HG03159 (cell line): ENCODE data around the gene PPP2R3C.
A peak's percentile ranks its signal among the peaks of the same experiment; 100 is the strongest.
"Not testable (repeated sequence)": the region's sequence is repeated elsewhere in the genome, so short reads cannot be mapped to it uniquely, and the experiment has no call there.

Experiments used
- ATAC-seq: cut with Tn5 transposase; IDR thresholded peaks from one replicate; pipeline ENCODE4 v1.9.1; 2021; ENCODE audit warnings: mild to moderate bottlenecking, moderate library complexity; ENCODE audit not compliant: unreplicated experiment

The PPP2R3C gene

DNA sequence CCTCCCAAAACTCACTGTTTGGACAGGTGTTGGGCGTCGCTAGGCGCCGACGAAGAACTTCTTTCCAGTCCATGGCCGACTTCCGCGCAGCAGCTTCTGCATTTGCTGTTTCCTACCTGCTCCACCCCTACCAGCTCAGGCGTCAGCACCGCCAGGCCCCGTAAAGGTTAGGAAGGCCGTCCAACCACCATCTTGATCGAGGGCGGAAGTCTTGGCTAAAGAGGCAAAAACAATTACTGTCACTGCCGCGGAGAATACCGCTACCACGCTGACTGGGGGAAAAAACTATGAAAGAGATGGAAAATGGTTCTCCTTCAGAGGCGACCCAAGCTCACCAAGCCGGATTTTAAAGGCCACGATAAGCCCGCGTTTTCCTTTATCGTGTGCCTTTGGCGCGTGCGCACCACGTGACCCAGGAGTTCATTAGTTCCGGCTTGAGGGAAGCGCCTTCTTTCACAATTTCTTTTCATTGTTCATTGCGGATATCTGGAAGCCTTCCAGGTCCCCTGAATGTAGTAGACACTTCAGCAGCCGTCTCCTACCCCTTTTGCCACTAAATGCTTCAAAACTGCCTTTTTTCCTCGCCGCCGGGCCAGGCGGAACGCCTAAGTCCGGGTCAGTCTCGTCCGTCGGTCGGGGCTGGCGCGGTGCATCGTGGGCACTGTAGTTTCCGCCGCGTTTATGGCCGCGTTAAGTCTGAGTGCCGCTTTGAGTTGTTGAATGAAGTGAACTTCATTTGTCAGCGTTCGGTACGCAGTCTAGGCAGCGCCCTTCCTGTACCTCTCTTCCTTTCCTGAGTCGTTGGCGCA lies at the start of gene PPP2R3C, which contains the start of gene PRORP:
Gene PPP2R3C, minus strand, starts transcription at position 104 of the 809 bp plus-strand sequence. Its CDS starts 31 bp downstream, at position 73.
Gene PRORP, plus strand, starts transcription at position 666 of the 809 bp plus-strand sequence. CDS start 694 bp downstream, outside the sequence.
- peak; percentile 79 for ATAC-seq

GRCh38 chr14:35167496-35167895 lies 45.7 kb upstream of the PPP2R3C start:
- ATAC-seq: no peak

DNA sequence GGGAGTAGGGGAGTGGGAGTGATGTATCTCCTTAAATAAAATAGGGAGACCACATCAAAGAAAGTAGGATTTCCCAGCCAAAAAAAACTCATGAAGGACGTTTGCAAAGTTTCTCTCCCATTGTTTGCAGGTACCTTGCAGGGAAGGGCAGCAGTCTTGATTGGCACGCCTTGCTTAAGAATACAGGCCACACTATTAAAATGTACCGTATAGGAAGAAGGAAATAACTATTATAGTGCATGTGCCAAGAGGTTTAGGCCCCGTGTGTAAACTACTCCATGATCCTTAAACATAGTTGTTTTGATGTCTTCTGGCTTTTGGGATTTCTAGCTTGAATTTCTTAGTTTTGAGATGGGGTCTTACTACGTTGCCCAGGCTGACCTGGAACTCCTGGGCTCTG lies 43.1 kb upstream of the PPP2R3C start:
- no peak for ATAC-seq

GRCh38 chr14:35163384-35163783 lies 41.6 kb upstream of the PPP2R3C start:
- ATAC-seq: no peak

GRCh38 chr14:35161231-35161630 lies 39.4 kb upstream of the PPP2R3C start:
- no peak for ATAC-seq

DNA sequence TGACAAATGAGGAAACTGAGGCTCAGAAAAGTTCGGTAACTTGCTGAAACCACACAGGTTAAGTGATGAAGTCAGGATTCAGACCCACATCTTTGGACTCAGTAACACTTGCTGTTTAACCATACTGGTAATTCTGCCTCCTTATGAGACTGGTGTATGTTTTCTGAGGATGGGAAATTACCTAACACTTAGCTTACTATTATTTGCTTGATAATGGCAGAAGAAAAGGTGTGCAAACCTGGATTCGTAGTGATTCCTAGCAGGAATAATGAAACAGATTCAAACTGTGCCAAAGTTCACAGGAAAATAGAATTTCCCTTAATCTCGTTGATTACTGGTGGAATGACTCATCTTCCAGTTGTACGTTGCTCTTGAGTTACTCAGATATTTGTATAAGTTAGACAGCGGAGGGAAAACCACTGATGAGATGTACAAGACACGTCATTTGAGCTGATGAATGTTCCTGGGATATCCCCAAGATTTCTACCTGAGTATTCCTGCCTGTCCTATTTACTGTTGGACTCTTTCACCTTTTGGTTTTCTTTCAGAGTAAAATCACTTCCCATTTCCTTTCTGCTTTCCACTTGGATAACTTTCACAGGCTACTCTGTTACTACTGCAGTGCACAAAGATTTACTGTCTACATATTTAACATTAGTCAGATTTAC lies 38.1 kb upstream of the PPP2R3C start:
- no peak for ATAC-seq

GRCh38 chr14:35158951-35159653 lies 37.3 kb upstream of the PPP2R3C start:
- ATAC-seq: no peak

DNA sequence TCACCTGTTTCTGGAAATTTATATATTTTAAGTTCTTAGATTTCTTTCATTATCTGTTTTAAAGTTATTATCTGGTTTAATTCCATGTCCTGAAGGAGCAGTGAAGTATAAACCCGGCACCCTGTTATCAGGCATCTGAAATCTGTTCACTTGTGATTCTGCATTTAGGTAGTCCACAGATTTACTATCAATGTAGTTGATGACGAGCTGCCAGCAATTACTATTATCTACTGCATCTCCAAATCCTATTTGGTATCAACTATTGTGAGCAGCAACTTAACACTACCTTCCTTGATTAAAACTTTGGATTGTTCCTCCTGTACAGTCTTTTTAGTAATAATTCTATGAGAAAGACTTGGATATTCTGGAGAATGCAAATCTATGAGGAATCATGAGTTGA lies 36.7 kb upstream of the PPP2R3C start:
- ATAC-seq: no peak

GRCh38 chr14:35155962-35156361 lies 34.2 kb upstream of the PPP2R3C start:
- no peak for ATAC-seq

DNA sequence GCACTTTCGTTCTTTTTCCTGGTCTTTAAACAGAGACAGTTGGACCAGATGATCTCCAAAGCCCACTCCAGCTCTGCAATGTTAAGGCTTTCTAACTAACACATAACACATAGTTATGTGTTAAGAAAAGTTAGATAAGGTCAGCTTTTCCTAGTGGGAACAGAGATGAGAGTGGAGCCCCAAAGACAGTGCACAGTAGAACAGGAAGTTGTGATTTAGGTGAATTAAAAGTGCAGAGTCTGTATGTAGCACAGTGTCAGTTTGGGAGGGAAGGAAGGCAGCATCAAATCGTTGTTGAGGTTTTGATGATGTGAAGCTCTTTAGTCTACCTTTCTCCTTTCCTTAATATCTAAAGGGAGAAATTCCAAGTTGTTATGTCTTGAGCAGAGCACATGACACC lies 32.2 kb upstream of the PPP2R3C start:
- no peak for ATAC-seq

GRCh38 chr14:35152531-35152930 lies 30.7 kb upstream of the PPP2R3C start:
- not testable (repeated sequence) for ATAC-seq

- no peak for ATAC-seq
These were observed 27.4 kb upstream of the PPP2R3C start for GRCh38 chr14:35149239-35149638.

DNA sequence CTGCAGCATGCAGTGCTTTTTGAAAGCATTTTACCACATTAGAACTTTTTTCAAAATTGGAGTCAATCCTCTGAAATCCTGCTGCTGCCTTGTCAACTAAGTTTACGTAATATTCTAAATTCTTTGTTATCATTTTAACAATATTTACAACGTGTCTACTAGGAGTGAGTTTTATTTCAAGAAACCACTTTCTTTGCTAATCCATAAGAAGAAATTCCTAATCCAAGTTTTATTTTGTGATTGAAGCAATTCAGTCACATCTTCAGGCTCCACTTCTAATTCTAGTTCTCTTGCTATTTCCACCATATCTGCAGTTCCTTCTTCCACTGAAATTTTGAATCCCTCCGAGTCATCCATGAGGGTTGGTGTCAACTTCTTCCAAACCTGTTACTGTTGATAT lies 25.9 kb upstream of the PPP2R3C start:
- ATAC-seq: no peak

- ATAC-seq: no peak
These were observed 25.4 kb upstream of the PPP2R3C start for GRCh38 chr14:35147186-35147585.

GRCh38 chr14:35146711-35147149 lies 24.9 kb upstream of the PPP2R3C start:
- no peak for ATAC-seq

DNA sequence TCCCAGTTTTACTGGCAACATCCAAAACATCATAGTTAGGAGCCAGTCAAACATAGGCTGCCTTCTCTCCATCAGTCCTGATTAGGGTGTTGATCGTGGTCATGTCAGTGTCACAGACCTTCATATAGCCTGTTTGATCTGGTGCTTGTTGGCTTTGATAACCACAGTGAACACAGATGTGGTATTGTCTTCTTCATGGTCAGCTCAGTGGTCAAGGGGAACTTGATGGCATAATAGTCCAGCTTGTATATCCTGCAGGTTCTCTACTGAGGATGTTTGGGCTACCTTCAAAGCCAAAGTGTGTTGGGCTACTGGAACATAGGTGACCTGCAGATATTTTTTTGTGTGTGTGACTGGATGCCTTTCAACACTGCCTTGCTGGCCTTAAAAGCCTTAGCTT lies 22.2 kb upstream of the PPP2R3C start:
- no peak for ATAC-seq

DNA sequence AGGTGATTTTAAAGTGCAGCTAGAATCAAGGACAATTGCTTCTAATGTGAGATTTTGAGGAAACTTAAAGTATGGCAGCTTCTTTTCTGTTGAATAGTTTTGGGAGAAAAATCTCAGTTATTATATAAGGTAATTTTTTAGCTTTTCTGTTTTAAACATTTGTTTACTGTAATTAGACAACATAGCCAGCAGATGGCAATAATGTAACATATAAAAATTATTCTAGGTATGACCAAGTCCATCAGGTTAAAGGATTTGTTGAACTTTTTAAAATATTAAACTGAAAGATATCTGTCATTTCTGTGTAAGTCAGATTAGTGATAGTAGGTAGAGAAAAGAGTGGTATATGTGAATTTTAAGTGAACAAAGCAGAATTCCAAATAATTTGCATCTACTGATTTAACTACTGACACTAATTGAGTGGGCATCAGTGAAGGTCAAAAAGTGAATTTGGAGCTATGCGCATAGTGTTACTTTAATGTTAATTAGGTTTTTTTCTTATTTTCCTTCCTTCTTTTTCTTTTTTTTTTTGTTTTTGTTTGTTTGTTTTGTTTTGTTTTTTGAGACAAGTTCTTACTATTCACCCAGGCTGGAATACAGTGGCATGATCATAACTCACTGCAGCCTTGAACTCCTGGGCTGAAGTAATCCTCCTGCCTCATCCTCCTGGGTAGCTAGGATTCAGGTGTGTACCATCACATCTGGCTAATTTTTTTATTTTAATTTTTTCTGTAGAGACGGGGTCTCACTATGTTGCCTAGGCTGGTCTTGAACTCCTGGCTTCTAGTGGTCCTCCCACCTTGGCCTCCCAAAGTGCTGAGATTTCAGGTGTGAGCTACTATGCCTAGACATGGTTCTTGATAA lies 19.2 kb upstream of the PPP2R3C start:
- ATAC-seq: no peak

DNA sequence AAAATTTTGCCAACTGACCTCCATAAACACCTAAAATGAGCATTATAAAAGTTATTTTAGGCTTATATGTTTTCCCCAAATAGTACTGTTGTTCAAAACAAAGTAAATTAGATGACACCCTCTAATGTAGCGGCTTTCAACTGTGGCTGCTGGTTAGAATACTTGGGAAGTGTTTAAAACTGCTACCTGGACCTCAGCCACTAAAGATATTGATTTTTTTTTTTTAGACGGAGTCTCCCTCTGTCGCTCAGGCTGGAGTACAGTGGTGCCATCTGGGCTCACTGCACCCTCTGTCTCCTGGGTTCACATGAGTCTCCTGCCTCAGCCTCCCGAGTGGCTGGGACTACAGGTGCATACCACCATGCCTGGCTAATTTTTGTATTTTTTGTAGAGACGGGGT lies 16.8 kb upstream of the PPP2R3C start:
- no peak for ATAC-seq

DNA sequence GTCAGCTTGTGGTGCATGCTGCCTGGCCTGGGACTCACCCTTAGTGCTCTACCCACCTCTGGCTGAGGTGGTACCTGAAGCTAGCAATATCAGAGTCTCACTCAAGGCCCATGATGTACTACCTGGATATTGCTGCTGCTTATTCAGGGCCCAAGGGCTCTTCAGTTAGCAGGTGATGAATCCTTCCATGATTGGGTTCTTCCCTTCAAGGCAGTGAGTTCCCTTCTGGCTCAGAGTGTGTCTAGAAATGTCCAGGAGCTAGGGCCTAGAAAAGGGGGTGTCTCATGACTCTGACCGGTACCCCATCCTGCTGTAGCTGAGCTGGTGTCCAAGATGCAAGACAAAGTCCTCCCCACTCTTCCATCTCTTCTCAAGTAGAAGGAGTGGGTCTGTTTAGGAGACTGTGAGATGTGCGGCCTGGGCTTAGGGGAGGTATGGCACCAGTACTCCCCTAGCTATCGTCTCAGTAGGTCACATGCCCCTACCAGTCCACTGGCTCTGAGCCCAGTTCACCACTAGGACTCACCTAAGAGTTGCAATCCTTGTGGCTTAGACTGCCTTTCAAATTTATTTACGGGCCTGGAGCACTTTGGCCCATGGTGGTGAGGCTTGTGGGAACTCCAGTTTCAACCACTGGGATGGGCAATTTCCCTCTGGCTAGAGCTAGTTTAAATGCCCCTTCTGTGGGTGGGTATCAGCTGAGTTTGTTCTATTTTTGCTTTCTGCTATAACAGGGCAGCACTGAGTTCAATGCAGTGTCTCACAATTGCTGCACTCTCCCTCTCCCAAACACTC lies 12.7 kb upstream of the PPP2R3C start:
- no peak for ATAC-seq
